GM20000 (cell line): ENCODE measurements around the gene UBL7.
"Not testable (repeated sequence)": the region's sequence is repeated elsewhere in the genome, so short reads cannot be mapped to it uniquely, and the experiment has no call there.

ENCODE experiments used
- DNase-seq: peaks from one replicate; pipeline ENCODE4 v3.0.0; 2012; ENCODE audit warnings: low spot score
- TF ChIP-seq, protein P1 (sequence below): IDR thresholded peaks from 2 replicates; pipeline ENCODE4 v1.5.1; 2012; ENCODE audit warnings: mild to moderate bottlenecking, control low read depth; ENCODE audit errors: extremely low read depth, missing control alignments

Gene UBL7

DNA sequence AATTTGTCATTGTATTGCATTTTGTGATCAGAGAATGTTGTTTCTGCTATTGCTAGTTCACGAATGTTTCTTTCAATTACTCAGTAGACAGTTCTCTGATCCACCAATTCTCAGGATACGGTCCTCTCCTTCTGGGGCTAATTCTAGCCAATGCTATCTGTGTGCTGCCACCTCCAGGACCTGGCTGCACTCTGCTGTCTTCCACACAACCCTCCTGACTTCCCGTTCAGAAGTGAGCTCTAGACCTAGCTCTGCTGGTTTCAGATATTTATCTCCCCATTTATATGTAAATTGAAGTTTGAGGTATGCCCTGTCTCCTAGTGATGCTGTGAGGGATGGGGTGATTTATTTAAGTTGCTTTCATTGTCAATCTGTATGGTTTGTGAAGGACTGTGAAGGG lies 21.7 kb upstream of the UBL7 start:
- TF ChIP-seq, protein P1, sequence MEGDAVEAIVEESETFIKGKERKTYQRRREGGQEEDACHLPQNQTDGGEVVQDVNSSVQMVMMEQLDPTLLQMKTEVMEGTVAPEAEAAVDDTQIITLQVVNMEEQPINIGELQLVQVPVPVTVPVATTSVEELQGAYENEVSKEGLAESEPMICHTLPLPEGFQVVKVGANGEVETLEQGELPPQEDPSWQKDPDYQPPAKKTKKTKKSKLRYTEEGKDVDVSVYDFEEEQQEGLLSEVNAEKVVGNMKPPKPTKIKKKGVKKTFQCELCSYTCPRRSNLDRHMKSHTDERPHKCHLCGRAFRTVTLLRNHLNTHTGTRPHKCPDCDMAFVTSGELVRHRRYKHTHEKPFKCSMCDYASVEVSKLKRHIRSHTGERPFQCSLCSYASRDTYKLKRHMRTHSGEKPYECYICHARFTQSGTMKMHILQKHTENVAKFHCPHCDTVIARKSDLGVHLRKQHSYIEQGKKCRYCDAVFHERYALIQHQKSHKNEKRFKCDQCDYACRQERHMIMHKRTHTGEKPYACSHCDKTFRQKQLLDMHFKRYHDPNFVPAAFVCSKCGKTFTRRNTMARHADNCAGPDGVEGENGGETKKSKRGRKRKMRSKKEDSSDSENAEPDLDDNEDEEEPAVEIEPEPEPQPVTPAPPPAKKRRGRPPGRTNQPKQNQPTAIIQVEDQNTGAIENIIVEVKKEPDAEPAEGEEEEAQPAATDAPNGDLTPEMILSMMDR, result no peak
- DNase-seq, result no peak

DNA sequence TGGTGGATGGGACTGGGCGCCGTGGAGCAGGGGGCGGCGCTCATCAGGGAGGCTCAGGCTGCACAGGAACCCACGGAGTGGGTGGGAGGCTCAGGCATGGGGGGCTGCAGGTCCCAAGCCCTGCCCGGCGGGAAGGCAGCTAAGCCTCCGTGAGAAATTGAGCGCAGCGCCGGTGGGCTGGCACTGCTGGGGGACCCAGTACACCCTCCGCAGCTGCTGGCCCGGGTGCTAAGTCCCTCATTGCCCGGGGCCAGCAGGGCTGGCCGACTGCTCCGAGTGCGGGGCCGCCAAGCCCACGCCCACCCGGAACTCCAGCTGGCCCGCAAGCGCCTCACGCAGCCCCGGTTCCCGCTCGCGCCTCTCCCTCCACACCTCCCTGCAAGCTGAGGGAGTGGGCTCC lies 19.4 kb upstream of the UBL7 start:
- not testable (repeated sequence) for DNase-seq

- not testable (repeated sequence) for DNase-seq
Observed at GRCh38 chr15:74471621-74472020, 10.7 kb upstream of the UBL7 start.

DNA sequence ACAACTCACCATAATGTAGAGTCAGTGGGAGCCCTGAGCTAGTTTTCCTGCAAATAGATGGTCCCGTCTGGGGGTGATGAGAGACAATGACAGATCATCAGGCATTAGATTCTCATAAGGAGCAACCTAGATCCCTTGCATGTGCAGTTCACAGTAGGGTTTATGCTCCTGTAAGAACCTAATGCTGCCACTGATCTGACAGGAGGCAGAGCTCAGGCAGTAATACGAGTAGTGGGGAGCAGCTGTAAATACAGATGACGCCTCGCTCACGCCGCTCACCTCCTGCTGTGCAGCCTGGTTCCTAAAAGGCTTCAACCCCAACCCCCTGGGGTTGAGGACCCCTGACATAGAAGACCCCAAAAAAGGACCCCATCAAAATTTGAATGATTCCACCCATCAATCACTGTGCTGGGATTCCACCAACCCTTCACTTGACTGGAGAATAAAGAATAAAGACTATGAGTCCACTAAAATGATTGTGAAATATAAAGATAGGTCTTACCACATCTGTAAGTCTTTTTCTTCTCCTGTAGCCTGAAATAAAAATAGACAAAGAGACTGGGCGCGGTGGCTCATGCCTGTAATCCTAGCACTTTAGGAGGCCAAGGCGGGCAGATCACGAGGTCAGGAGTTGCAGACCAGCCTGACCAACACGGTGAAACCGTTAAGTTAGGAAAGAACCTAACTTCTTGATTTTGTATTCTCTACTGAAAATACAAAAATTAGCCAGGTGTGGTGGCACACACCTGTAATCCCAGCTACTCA lies 9.9 kb upstream of the UBL7 start:
- TF ChIP-seq, protein P1, result no peak
- no peak for DNase-seq

- TF ChIP-seq, protein P1, result no peak
- DNase-seq, result no peak
Observed at GRCh38 chr15:74468341-74469032, 7.5 kb upstream of the UBL7 start.

- TF ChIP-seq, protein P1, result no peak
- DNase-seq, result no peak
Observed at GRCh38 chr15:74466570-74466969, 5.6 kb upstream of the UBL7 start.

DNA sequence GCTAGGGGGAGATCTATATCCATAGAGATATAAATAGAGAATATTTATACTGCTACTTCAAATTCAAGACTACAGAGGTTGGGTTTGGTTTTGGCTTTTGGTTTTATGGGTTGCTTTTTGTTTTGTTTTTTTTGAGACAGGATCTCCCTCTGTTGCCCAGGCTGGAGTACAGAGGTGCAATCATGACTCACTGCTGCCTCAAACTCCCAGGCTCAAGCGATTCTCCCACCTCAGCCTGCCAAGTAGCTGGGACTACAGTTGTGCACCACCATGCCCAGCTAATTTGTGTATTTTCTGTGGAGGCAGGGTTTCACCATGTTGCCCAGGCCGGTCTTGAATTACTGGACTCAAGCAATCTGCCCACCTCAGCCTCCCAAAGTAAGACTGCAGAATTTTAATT lies 3.9 kb upstream of the UBL7 start:
- TF ChIP-seq, protein P1, result no peak
- no peak for DNase-seq

- DNase-seq, result no peak
- TF ChIP-seq, protein P1, result no peak
Observed at GRCh38 chr15:74464216-74464615, 3.3 kb upstream of the UBL7 start.
